Measurements from ENCODE around the gene CPXM2.

CPXM2 gene

GRCh38 chr10:123774132-123774742 lies 117.4 kb downstream of the CPXM2 start:
- no peak for TF ChIP-seq EP300 (IDR thresholded peaks at IDR 0.05; ENCODE audit: borderline replicate concordance)
- no peak for TF ChIP-seq RAD21 (IDR thresholded peaks at IDR 0.05; ENCODE audit: low read depth)
- TF ChIP-seq CREB1 (IDR thresholded peaks at IDR 0.05; ENCODE audit: low read depth), result no peak
- no peak for TF ChIP-seq ZBTB7A (IDR thresholded peaks at IDR 0.05; ENCODE audit: low read depth)
- no peak for TF ChIP-seq TAF1 (IDR thresholded peaks at IDR 0.05; ENCODE audit: low read depth)
- TF ChIP-seq TEAD4 (IDR thresholded peaks at IDR 0.05), result no peak
- TF ChIP-seq MAX (IDR thresholded peaks at IDR 0.05), result no peak
- TF ChIP-seq YY1 (IDR thresholded peaks at IDR 0.05; ENCODE audit: low read depth), result no peak
- TF ChIP-seq USF1 (IDR thresholded peaks at IDR 0.05), result no peak
- TF ChIP-seq EGR1 (IDR thresholded peaks at IDR 0.05), result no peak
- no peak for TF ChIP-seq CEBPB (IDR thresholded peaks at IDR 0.05)
- TF ChIP-seq FOXM1 (IDR thresholded peaks at IDR 0.05; ENCODE audit: borderline replicate concordance, low read depth), result no peak
- no peak for TF ChIP-seq NFIC (IDR thresholded peaks at IDR 0.05)
- TF ChIP-seq REST (IDR thresholded peaks at IDR 0.05; ENCODE audit: low read depth), result no peak
- TF ChIP-seq TCF12 (IDR thresholded peaks at IDR 0.05; ENCODE audit: low read depth), result no peak

GRCh38 chr10:123772645-123773508 lies 118.7 kb downstream of the CPXM2 start:
- no peak for TF ChIP-seq YY1 (IDR thresholded peaks at IDR 0.05; ENCODE audit: low read depth)
- no peak for TF ChIP-seq CREB1 (IDR thresholded peaks at IDR 0.05; ENCODE audit: low read depth)
- TF ChIP-seq REST (IDR thresholded peaks at IDR 0.05; ENCODE audit: low read depth), result no peak
- no peak for TF ChIP-seq TEAD4 (IDR thresholded peaks at IDR 0.05)
- no peak for TF ChIP-seq USF1 (IDR thresholded peaks at IDR 0.05)
- TF ChIP-seq FOXM1 (IDR thresholded peaks at IDR 0.05; ENCODE audit: borderline replicate concordance, low read depth), result no peak
- TF ChIP-seq EGR1 (IDR thresholded peaks at IDR 0.05), result no peak
- TF ChIP-seq NFIC (IDR thresholded peaks at IDR 0.05), result no peak
- TF ChIP-seq TCF12 (IDR thresholded peaks at IDR 0.05; ENCODE audit: low read depth), result no peak
- no peak for TF ChIP-seq CEBPB (IDR thresholded peaks at IDR 0.05)
- TF ChIP-seq TAF1 (IDR thresholded peaks at IDR 0.05; ENCODE audit: low read depth), result no peak
- TF ChIP-seq MAX (IDR thresholded peaks at IDR 0.05), result no peak
- TF ChIP-seq ZBTB7A (IDR thresholded peaks at IDR 0.05; ENCODE audit: low read depth), result no peak
- no peak for TF ChIP-seq EP300 (IDR thresholded peaks at IDR 0.05; ENCODE audit: borderline replicate concordance)
- TF ChIP-seq RAD21 (IDR thresholded peaks at IDR 0.05; ENCODE audit: low read depth), result no peak

GRCh38 chr10:123771877-123772644 lies 119.5 kb downstream of the CPXM2 start:
- TF ChIP-seq CEBPB (IDR thresholded peaks at IDR 0.05), result no peak
- TF ChIP-seq MAX (IDR thresholded peaks at IDR 0.05), result no peak
- TF ChIP-seq FOXM1 (IDR thresholded peaks at IDR 0.05; ENCODE audit: borderline replicate concordance, low read depth), result no peak
- TF ChIP-seq CREB1 (IDR thresholded peaks at IDR 0.05; ENCODE audit: low read depth), result no peak
- TF ChIP-seq YY1 (IDR thresholded peaks at IDR 0.05; ENCODE audit: low read depth), result no peak
- no peak for TF ChIP-seq REST (IDR thresholded peaks at IDR 0.05; ENCODE audit: low read depth)
- no peak for TF ChIP-seq RAD21 (IDR thresholded peaks at IDR 0.05; ENCODE audit: low read depth)
- no peak for TF ChIP-seq EP300 (IDR thresholded peaks at IDR 0.05; ENCODE audit: borderline replicate concordance)
- no peak for TF ChIP-seq NFIC (IDR thresholded peaks at IDR 0.05)
- no peak for TF ChIP-seq USF1 (IDR thresholded peaks at IDR 0.05)
- TF ChIP-seq TAF1 (IDR thresholded peaks at IDR 0.05; ENCODE audit: low read depth), result no peak
- no peak for TF ChIP-seq TEAD4 (IDR thresholded peaks at IDR 0.05)
- TF ChIP-seq TCF12 (IDR thresholded peaks at IDR 0.05; ENCODE audit: low read depth), result no peak
- no peak for TF ChIP-seq EGR1 (IDR thresholded peaks at IDR 0.05)
- TF ChIP-seq ZBTB7A (IDR thresholded peaks at IDR 0.05; ENCODE audit: low read depth), result no peak

All from Ishikawa (cell line).